ENCODE data around the gene SPOPL. TPM values are rescaled to one million over a fixed set of nuclear protein-coding genes. Genes with fewer than 3 reads are reported as not detected.
A peak's percentile ranks its signal among the peaks of the same experiment; 100 is the strongest.

Gene SPOPL
- total RNA-seq, 3 donors from 2014 or later (not counting 1 experiment from before 2014, with no cell fraction given) = 32.2 to 35.9 (median 33.8) TPM

GRCh38 chr2:138495384-138495783, 6.2 kb upstream of the SPOPL start:
- Histone ChIP-seq H3K27ac (ENCODE audit: low read length) (no peak overlapping the region), H3K9me3 (ENCODE audit: control insufficient read depth, insufficient read depth, low read length) (no peaks in the 10 kb centered on the region), H3K36me3 (ENCODE audit: control insufficient read depth, insufficient read depth, low read length) (no peaks in the 10 kb centered on the region), H3K4me3 (ENCODE audit: low read length) (no peak overlapping the region), H3K4me1 (ENCODE audit: control insufficient read depth, insufficient read depth, low read length) (no peaks in the 10 kb centered on the region), H3K27me3 (ENCODE audit: control insufficient read depth, insufficient read depth, low read length) (no peaks in the 10 kb centered on the region)
- intact Hi-C loops (cut with micrococcal nuclease) = no loop called here
- H3K4me1 Mint-ChIP-seq = no peaks in the 10 kb centered on the region
- no peak for DNase-seq
- ATAC-seq = no peak
- TF ChIP-seq CTCF (IDR thresholded peaks at IDR 0.05) = no peak
- H3K27ac Mint-ChIP-seq = no peak overlapping the region
- H3K27me3 Mint-ChIP-seq (ENCODE audit: low read depth in 2 of 2) = no peaks in the 10 kb centered on the region
- H3K9me3 Mint-ChIP-seq = no peaks in the 10 kb centered on the region
- H3K4me3 Mint-ChIP-seq = no peak overlapping the region
- 81% methylated on average over 2 of the region's 2 CpGs for WGBS (ENCODE audit: insufficient coverage)
- H3K36me3 Mint-ChIP-seq = no peaks in the 10 kb centered on the region

GRCh38 chr2:138496096-138496651, 5.4 kb upstream of the SPOPL start:
- intact Hi-C loops (cut with micrococcal nuclease) = no loop called here
- no peaks in the 10 kb centered on the region for H3K9me3 ChIP-seq (ENCODE audit: control insufficient read depth, insufficient read depth, low read length)
- no peak overlapping the region for H3K4me3 ChIP-seq (ENCODE audit: low read length)
- 92% methylated on average over 4 of the region's 4 CpGs for WGBS (ENCODE audit: insufficient coverage)
- Mint-ChIP-seq H3K4me3 (no peak overlapping the region), H3K4me1 (peaks cover 3% of the 10 kb centered on the region in 2 donors), H3K36me3 (no peaks in the 10 kb centered on the region), H3K27me3 (ENCODE audit: low read depth in 2 of 2) (no peaks in the 10 kb centered on the region), H3K27ac (no peak overlapping the region), H3K9me3 (no peaks in the 10 kb centered on the region)
- TF ChIP-seq CTCF (IDR thresholded peaks at IDR 0.05) = no peak
- no peaks in the 10 kb centered on the region for H3K27me3 ChIP-seq (ENCODE audit: control insufficient read depth, insufficient read depth, low read length)
- DNase-seq = no peak
- H3K27ac ChIP-seq (ENCODE audit: low read length) = no peak overlapping the region
- no peaks in the 10 kb centered on the region for H3K36me3 ChIP-seq (ENCODE audit: control insufficient read depth, insufficient read depth, low read length)
- no peak for ATAC-seq
- peaks cover 4% of the 10 kb centered on the region for H3K4me1 ChIP-seq (ENCODE audit: control insufficient read depth, insufficient read depth, low read length)

GRCh38 chr2:138497294-138497693, 4.3 kb upstream of the SPOPL start:
- Mint-ChIP-seq H3K27me3 (ENCODE audit: low read depth in 2 of 2) (no peaks in the 10 kb centered on the region), H3K9me3 (no peaks in the 10 kb centered on the region), H3K4me1 (peaks cover 9 to 10% of the 10 kb centered on the region in 2 donors), H3K27ac (no peak overlapping the region), H3K36me3 (no peaks in the 10 kb centered on the region), H3K4me3 (no peak overlapping the region)
- Histone ChIP-seq H3K4me3 (ENCODE audit: low read length) (no peak overlapping the region), H3K27me3 (ENCODE audit: control insufficient read depth, insufficient read depth, low read length) (no peaks in the 10 kb centered on the region), H3K9me3 (ENCODE audit: control insufficient read depth, insufficient read depth, low read length) (no peaks in the 10 kb centered on the region), H3K36me3 (ENCODE audit: control insufficient read depth, insufficient read depth, low read length) (no peaks in the 10 kb centered on the region), H3K27ac (ENCODE audit: low read length) (no peak overlapping the region), H3K4me1 (ENCODE audit: control insufficient read depth, insufficient read depth, low read length) (peaks cover 7% of the 10 kb centered on the region)
- ATAC-seq (no peak), DNase-seq (no peak)
- intact Hi-C loops (cut with micrococcal nuclease) = no loop called here
- TF ChIP-seq CTCF (IDR thresholded peaks at IDR 0.05) = no peak
- WGBS (ENCODE audit: insufficient coverage) = 98% methylated on average over 4 of the region's 4 CpGs

GRCh38 chr2:138499684-138500083, 1.9 kb upstream of the SPOPL start:
- TF ChIP-seq CTCF (IDR thresholded peaks at IDR 0.05) = no peak
- no peaks in the 10 kb centered on the region for H3K9me3 ChIP-seq (ENCODE audit: control insufficient read depth, insufficient read depth, low read length)
- no peak overlapping the region for H3K27ac ChIP-seq (ENCODE audit: low read length)
- no peak for ATAC-seq
- H3K36me3 ChIP-seq (ENCODE audit: control insufficient read depth, insufficient read depth, low read length) = no peaks in the 10 kb centered on the region
- WGBS (ENCODE audit: insufficient coverage) = 94% methylated on average over 2 of the region's 4 CpGs
- DNase-seq = no peak
- H3K4me1 ChIP-seq (ENCODE audit: control insufficient read depth, insufficient read depth, low read length) = peaks cover 11% of the 10 kb centered on the region
- Mint-ChIP-seq H3K27ac (peak overlapping the region in 1 of 2 donors; percentile 10), H3K36me3 (no peaks in the 10 kb centered on the region), H3K4me3 (peak overlapping the region; percentile 88), H3K9me3 (no peaks in the 10 kb centered on the region), H3K4me1 (peaks cover 29 to 33% of the 10 kb centered on the region in 2 donors), H3K27me3 (ENCODE audit: low read depth in 2 of 2) (no peaks in the 10 kb centered on the region)
- H3K27me3 ChIP-seq (ENCODE audit: control insufficient read depth, insufficient read depth, low read length) = no peaks in the 10 kb centered on the region
- H3K4me3 ChIP-seq (ENCODE audit: low read length) = no peak overlapping the region
- intact Hi-C loops (cut with micrococcal nuclease) = no loop called here
